ENCODE measurements around the gene SPTBN1.

Gene SPTBN1

DNA sequence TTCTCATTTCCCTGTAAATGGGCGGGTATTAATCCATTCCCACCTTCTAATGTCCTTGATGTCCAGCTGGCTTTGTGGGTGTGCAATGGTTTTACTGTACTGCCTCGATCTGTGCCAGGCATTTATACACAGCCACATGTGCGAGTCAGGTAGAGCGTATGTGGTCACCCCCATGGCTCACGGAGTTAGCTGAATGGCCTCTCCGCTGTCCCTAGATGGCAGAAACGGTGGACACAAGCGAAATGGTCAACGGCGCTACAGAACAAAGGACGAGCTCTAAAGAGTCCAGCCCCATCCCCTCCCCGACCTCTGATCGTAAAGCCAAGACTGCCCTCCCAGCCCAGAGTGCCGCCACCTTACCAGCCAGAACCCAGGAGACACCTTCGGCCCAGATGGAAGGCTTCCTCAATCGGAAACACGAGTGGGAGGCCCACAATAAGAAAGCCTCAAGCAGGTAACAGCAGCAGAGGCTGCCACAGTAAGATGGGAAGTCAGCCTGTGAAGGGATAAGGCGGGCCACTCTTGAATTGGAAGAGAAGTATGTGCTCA, 208.2 kb downstream of the SPTBN1 start:
- Histone ChIP-seq H3K9ac (ENCODE audit: low read depth, low read length) (no peak overlapping the region), H3K9me3 (ENCODE audit: insufficient read depth, low read depth, low read length) (no peaks in the 10 kb centered on the region), H3K27ac (ENCODE audit: low read depth, low read length) (no peak overlapping the region), H3K4me3 (ENCODE audit: low read length) (no peak overlapping the region), H3K4me1 (ENCODE audit: insufficient read depth, low read length) (peaks cover 5% of the 10 kb centered on the region), H3K27me3 (ENCODE audit: insufficient read depth, low read length) (no peaks in the 10 kb centered on the region), H3K36me3 (ENCODE audit: insufficient read depth, low read length) (peaks cover 99% of the 10 kb centered on the region)
- WGBS = 95% methylated on average over 18 of the region's 18 CpGs

- Histone ChIP-seq H3K4me1 (ENCODE audit: insufficient read depth, low read length) (peaks cover 5% of the 10 kb centered on the region), H3K27me3 (ENCODE audit: insufficient read depth, low read length) (no peaks in the 10 kb centered on the region), H3K9me3 (ENCODE audit: insufficient read depth, low read depth, low read length) (no peaks in the 10 kb centered on the region), H3K4me3 (ENCODE audit: low read length) (no peak overlapping the region), H3K36me3 (ENCODE audit: insufficient read depth, low read length) (peaks cover 99% of the 10 kb centered on the region), H3K9ac (ENCODE audit: low read depth, low read length) (no peak overlapping the region), H3K27ac (ENCODE audit: low read depth, low read length) (no peak overlapping the region)
- 44% methylated on average over 3 of the region's 3 CpGs for whole genome bisulfite sequencing
Observed at GRCh38 chr2:54665436-54665856, 209.3 kb downstream of the SPTBN1 start.

GRCh38 chr2:54666131-54666633, 210.1 kb downstream of the SPTBN1 start:
- Histone ChIP-seq H3K4me1 (ENCODE audit: insufficient read depth, low read length) (peaks cover 5% of the 10 kb centered on the region), H3K4me3 (ENCODE audit: low read length) (no peak overlapping the region), H3K9ac (ENCODE audit: low read depth, low read length) (no peak overlapping the region), H3K36me3 (ENCODE audit: insufficient read depth, low read length) (peaks cover 99% of the 10 kb centered on the region), H3K9me3 (ENCODE audit: insufficient read depth, low read depth, low read length) (no peaks in the 10 kb centered on the region), H3K27ac (ENCODE audit: low read depth, low read length) (no peak overlapping the region), H3K27me3 (ENCODE audit: insufficient read depth, low read length) (no peaks in the 10 kb centered on the region)
- WGBS = 96% methylated on average over 3 of the region's 3 CpGs

- no peak overlapping the region for H3K4me3 ChIP-seq (ENCODE audit: low read length)
- H3K27ac ChIP-seq (ENCODE audit: low read depth, low read length) = no peak overlapping the region
- no peak overlapping the region for H3K9ac ChIP-seq (ENCODE audit: low read depth, low read length)
- H3K9me3 ChIP-seq (ENCODE audit: insufficient read depth, low read depth, low read length) = no peaks in the 10 kb centered on the region
- H3K4me1 ChIP-seq (ENCODE audit: insufficient read depth, low read length) = peaks cover 5% of the 10 kb centered on the region
- no peaks in the 10 kb centered on the region for H3K27me3 ChIP-seq (ENCODE audit: insufficient read depth, low read length)
- WGBS = 95% methylated on average over 6 of the region's 6 CpGs
- peaks cover 96% of the 10 kb centered on the region for H3K36me3 ChIP-seq (ENCODE audit: insufficient read depth, low read length)
Observed at GRCh38 chr2:54666634-54667265, 210.6 kb downstream of the SPTBN1 start.

GRCh38 chr2:54667266-54667639, 211.1 kb downstream of the SPTBN1 start:
- Histone ChIP-seq H3K4me3 (ENCODE audit: low read length) (no peak overlapping the region), H3K27ac (ENCODE audit: low read depth, low read length) (no peak overlapping the region), H3K4me1 (ENCODE audit: insufficient read depth, low read length) (peaks cover 5% of the 10 kb centered on the region), H3K27me3 (ENCODE audit: insufficient read depth, low read length) (no peaks in the 10 kb centered on the region), H3K9me3 (ENCODE audit: insufficient read depth, low read depth, low read length) (no peaks in the 10 kb centered on the region), H3K9ac (ENCODE audit: low read depth, low read length) (no peak overlapping the region), H3K36me3 (ENCODE audit: insufficient read depth, low read length) (peaks cover 91% of the 10 kb centered on the region)
- over 99% methylated on average over 4 of the region's 4 CpGs for WGBS

- 96% methylated on average over 17 of the region's 17 CpGs for WGBS
- Histone ChIP-seq H3K36me3 (ENCODE audit: insufficient read depth, low read length) (peaks cover 83% of the 10 kb centered on the region), H3K4me3 (ENCODE audit: low read length) (no peak overlapping the region), H3K9me3 (ENCODE audit: insufficient read depth, low read depth, low read length) (no peaks in the 10 kb centered on the region), H3K27me3 (ENCODE audit: insufficient read depth, low read length) (no peaks in the 10 kb centered on the region), H3K9ac (ENCODE audit: low read depth, low read length) (no peak overlapping the region), H3K27ac (ENCODE audit: low read depth, low read length) (no peak overlapping the region), H3K4me1 (ENCODE audit: insufficient read depth, low read length) (peaks cover 10% of the 10 kb centered on the region)
Observed at GRCh38 chr2:54667726-54668650, 211.9 kb downstream of the SPTBN1 start.

DNA sequence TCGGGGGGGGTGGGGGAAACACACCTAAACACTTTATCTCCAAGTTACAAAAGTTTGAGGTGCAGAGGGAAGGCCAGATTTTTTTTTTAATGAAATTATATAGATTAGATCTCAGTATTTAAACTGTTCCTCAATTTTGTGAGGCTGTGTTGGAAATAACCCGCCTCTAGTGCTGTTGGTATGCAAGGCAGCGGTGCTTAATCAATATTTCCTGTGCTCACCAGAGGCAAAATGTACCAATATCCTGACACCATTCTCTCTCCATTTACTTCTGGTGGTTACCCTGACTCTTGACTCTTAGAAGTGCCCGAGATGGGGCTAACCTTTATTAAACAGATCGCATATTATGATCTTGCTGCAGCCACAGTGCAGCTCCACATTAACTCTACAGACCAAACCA, 212.6 kb downstream of the SPTBN1 start:
- H3K9me3 ChIP-seq (ENCODE audit: insufficient read depth, low read depth, low read length) = no peaks in the 10 kb centered on the region
- H3K27ac ChIP-seq (ENCODE audit: low read depth, low read length) = no peak overlapping the region
- H3K9ac ChIP-seq (ENCODE audit: low read depth, low read length) = no peak overlapping the region
- H3K36me3 ChIP-seq (ENCODE audit: insufficient read depth, low read length) = peaks cover 76% of the 10 kb centered on the region
- peaks cover 14% of the 10 kb centered on the region for H3K4me1 ChIP-seq (ENCODE audit: insufficient read depth, low read length)
- WGBS = 93% methylated on average over 4 of the region's 5 CpGs
- no peaks in the 10 kb centered on the region for H3K27me3 ChIP-seq (ENCODE audit: insufficient read depth, low read length)
- no peak overlapping the region for H3K4me3 ChIP-seq (ENCODE audit: low read length)

DNA sequence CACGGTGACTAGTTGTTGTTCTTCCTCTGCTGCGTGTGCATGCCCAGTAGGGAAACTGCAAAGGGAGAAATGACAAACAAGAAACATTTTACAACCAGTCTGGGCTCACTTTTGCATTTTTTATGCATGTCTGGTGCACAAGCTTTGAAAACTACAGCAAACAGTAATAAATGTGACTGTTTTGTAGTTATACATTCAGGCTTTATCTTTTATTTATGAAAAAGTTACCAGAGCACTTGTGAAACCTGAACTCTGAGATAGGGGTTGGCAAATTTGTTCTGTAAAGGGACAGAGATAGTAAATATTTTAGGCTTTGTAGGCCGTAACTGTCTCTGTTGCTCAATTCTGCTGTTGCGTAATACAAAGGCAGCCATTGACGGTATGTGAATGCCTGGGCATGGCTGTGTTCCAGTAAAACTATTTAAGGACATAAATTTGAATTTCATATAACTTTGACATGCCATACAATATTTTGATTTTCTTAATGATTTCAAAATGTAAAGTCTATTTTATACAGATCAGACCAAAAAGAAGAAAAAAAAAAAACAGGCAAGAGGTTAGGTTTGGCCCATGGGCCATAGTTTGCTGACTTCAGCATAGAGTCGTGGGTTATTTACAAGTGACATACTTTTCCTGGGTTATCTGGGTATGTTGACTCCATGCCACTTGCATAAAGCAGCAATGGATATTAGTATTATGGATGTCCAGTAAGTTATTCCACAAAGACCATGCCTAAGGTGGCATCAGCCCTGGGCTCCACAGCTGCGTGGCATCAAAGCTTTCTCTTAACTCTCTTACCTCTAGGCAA, 213.8 kb downstream of the SPTBN1 start:
- Histone ChIP-seq H3K27ac (ENCODE audit: low read depth, low read length) (no peak overlapping the region), H3K36me3 (ENCODE audit: insufficient read depth, low read length) (peaks cover 64% of the 10 kb centered on the region), H3K4me3 (ENCODE audit: low read length) (no peak overlapping the region), H3K9ac (ENCODE audit: low read depth, low read length) (no peak overlapping the region), H3K27me3 (ENCODE audit: insufficient read depth, low read length) (no peaks in the 10 kb centered on the region), H3K4me1 (ENCODE audit: insufficient read depth, low read length) (peaks cover 14% of the 10 kb centered on the region), H3K9me3 (ENCODE audit: insufficient read depth, low read depth, low read length) (no peaks in the 10 kb centered on the region)
- 94% methylated on average over 7 of the region's 7 CpGs for WGBS

DNA sequence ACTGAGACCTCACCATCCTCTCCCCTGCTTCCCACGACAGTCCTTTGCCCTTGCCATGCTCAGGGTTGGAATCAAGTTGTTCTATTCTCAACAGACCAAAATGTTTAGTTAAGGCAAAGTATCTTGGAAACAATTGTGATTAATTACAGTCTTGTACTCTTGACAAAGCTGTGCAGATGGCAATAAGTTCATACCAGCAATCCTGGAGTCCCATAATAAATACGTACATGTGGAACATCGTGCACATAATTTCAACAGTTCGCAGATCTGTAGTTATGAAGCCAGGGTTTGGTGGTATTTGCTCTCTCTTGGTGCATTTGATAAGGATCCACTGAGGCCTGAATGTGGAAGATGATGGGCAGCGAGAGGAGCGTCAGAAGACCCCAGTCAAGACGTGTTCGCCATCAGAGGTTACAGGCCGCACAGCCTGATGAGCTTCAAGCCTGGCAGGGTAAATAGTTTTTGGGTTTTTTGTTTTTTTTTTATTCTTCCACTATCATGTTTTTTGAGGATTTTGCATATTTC, 214.4 kb downstream of the SPTBN1 start:
- Histone ChIP-seq H3K36me3 (ENCODE audit: insufficient read depth, low read length) (peaks cover 59% of the 10 kb centered on the region), H3K27me3 (ENCODE audit: insufficient read depth, low read length) (no peaks in the 10 kb centered on the region), H3K27ac (ENCODE audit: low read depth, low read length) (no peak overlapping the region), H3K4me1 (ENCODE audit: insufficient read depth, low read length) (peaks cover 13% of the 10 kb centered on the region), H3K9me3 (ENCODE audit: insufficient read depth, low read depth, low read length) (no peaks in the 10 kb centered on the region), H3K9ac (ENCODE audit: low read depth, low read length) (no peak overlapping the region), H3K4me3 (ENCODE audit: low read length) (no peak overlapping the region)
- 97% methylated on average over 9 of the region's 9 CpGs for WGBS

GRCh38 chr2:54671010-54671409, 214.9 kb downstream of the SPTBN1 start:
- H3K9ac ChIP-seq (ENCODE audit: low read depth, low read length) = no peak overlapping the region
- no peaks in the 10 kb centered on the region for H3K27me3 ChIP-seq (ENCODE audit: insufficient read depth, low read length)
- no peak overlapping the region for H3K4me3 ChIP-seq (ENCODE audit: low read length)
- H3K27ac ChIP-seq (ENCODE audit: low read depth, low read length) = no peak overlapping the region
- H3K4me1 ChIP-seq (ENCODE audit: insufficient read depth, low read length) = peaks cover 9% of the 10 kb centered on the region; the same call in 1 of the 2 replicates
- 96% methylated on average over 3 of the region's 3 CpGs for WGBS
- peaks cover 54% of the 10 kb centered on the region for H3K36me3 ChIP-seq (ENCODE audit: insufficient read depth, low read length)
- H3K9me3 ChIP-seq (ENCODE audit: insufficient read depth, low read depth, low read length) = no peaks in the 10 kb centered on the region

All from HUES64 (cell line).